Common myeloid progenitor, CD34-positive (primary cell): ENCODE data around the gene GRM4.

ENCODE experiments used
- CTCF ChIA-PET: fragments of 350-600 bp; sonication (Branson Sonifier 250); formaldehyde crosslinking; loops from one replicate; lab custom pipeline; 2021; ENCODE audit warnings: antibody characterized with exemption; lab: Charles Lee
- POLR2A ChIA-PET: fragments of 350-600 bp; sonication (Branson Sonifier 250); formaldehyde crosslinking; loops from one replicate; lab custom pipeline; 2021; ENCODE audit warnings: antibody characterized with exemption; lab: Charles Lee
- DNase-seq, 3 donors: peaks; one replicate each; pipeline versions ENCODE4 v3.0.0 to v3.0.0-alpha.2; 2013
- H3K27ac ChIP-seq, 2 experiments: 1 replicate in 1 of 2; 2 replicates in 1 of 2; pipeline ENCODE4 v1.7.0; 2013; ENCODE audit warnings: inconsistent platforms in 2 of 2, low read length in 2 of 2, mild to moderate bottlenecking in 2 of 2, low read depth in 1 of 2, moderate library complexity in 1 of 2; ENCODE audit not compliant: severe bottlenecking in 2 of 2, insufficient read depth in 1 of 2, poor library complexity in 1 of 2
- H3K27me3 ChIP-seq, 5 experiments: replicated peaks in 2 of 5; 1 replicate in 3 of 5; 2 replicates in 2 of 5; pipeline versions ENCODE4 v1.6.1 to v1.7.0; 2013; ENCODE audit warnings: low read length in 4 of 5, mild to moderate bottlenecking in 2 of 5, moderate library complexity in 2 of 5, inconsistent platforms in 1 of 5; ENCODE audit not compliant: insufficient read depth in 5 of 5, control insufficient read depth in 4 of 5
- H3K36me3 ChIP-seq, 4 experiments: 1 replicate in 2 of 4; 2 replicates in 2 of 4; pipeline versions ENCODE4 v1.6.1 to v1.7.0; 2013; ENCODE audit warnings: low read length in 3 of 4, control low read depth in 1 of 4, mild to moderate bottlenecking in 1 of 4; ENCODE audit not compliant: control insufficient read depth in 4 of 4, insufficient read depth in 4 of 4
- H3K4me1 ChIP-seq, 4 experiments: 1 replicate in 3 of 4; 2 replicates in 1 of 4; pipeline versions ENCODE4 v1.6.1 to v1.7.1; 2013; ENCODE audit warnings: low read length in 3 of 4, mild to moderate bottlenecking in 3 of 4, control low read depth in 1 of 4, inconsistent platforms in 1 of 4, moderate library complexity in 1 of 4; ENCODE audit not compliant: control insufficient read depth in 4 of 4, insufficient read depth in 4 of 4; ENCODE audit errors: control extremely low read depth in 1 of 4
- H3K4me3 ChIP-seq, 7 experiments: 1 replicate in 4 of 7; 2 replicates in 3 of 7; pipeline versions ENCODE4 v1.5.1 to v1.7.0; 2013; ENCODE audit warnings: mild to moderate bottlenecking in 7 of 7, low read length in 6 of 7, moderate library complexity in 6 of 7, inconsistent platforms in 2 of 7, low read depth in 2 of 7, control low read depth in 1 of 7; ENCODE audit not compliant: insufficient read depth in 4 of 7, control insufficient read depth in 1 of 7; ENCODE audit errors: extremely low read depth in 1 of 7
- H3K9me3 ChIP-seq, 5 experiments: 1 replicate in 4 of 5; 2 replicates in 1 of 5; pipeline versions ENCODE4 v1.6.1 to v1.7.1; 2013; ENCODE audit warnings: low read length in 4 of 5, mild to moderate bottlenecking in 2 of 5, inconsistent platforms in 1 of 5, low read depth in 1 of 5, moderate library complexity in 1 of 5; ENCODE audit not compliant: control insufficient read depth in 4 of 5, insufficient read depth in 2 of 5; ENCODE audit errors: control extremely low read depth in 1 of 5
- WGBS: methylation state at CpG from one replicate; pipeline ENCODE4 v1.1.5; 2013; ENCODE audit not compliant: insufficient coverage; 5-methylcytosine and 5-hydroxymethylcytosine counted together

The GRM4 gene

DNA sequence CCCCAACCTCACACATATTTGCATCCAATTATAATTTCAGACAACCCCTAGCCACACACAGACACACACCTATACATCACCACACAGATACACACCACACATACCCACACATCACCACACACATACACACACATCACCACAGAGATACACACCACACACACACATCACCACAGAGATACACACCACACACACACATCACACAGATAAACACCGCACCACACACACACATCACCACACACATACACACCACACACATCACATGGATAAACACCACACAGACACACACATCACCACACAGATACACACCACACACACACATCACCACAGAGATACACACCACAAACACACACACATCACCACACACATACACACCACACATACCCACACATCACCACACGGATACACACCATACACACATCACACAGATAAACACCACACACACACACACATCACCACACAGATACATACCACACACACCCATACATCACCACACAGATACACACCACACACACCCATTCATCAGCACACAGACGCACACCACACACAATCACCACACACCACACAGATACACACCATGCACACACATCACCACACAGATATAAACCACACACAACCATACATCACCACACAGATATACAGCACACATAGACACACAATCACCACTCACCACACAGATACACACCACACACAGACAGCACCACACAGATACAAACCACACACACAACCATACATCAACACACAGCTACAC, 74.6 kb downstream of the GRM4 start:
- H3K27ac ChIP-seq = no peak overlapping the region
- ChIA-PET POLR2A (no interaction called here), CTCF (interaction anchor here (1.0 to 5.7 kb wide), 2 partner anchors 18 to 300 kb away, joined by 3 to 29 read pairs; no protein-coding TSS in a partner anchor)
- WGBS = 90% methylated on average over 2 of the region's 3 CpGs
- H3K27me3 ChIP-seq = peaks cover 0 to 12% (median 0%) of the 10 kb centered on the region in 5 experiments
- H3K9me3 ChIP-seq = no peaks in the 10 kb centered on the region
- DNase-seq = peak in 1 of 3 donors; percentile 43
- no peaks in the 10 kb centered on the region for H3K4me1 ChIP-seq
- H3K4me3 ChIP-seq = no peak overlapping the region
- H3K36me3 ChIP-seq = no peaks in the 10 kb centered on the region

DNA sequence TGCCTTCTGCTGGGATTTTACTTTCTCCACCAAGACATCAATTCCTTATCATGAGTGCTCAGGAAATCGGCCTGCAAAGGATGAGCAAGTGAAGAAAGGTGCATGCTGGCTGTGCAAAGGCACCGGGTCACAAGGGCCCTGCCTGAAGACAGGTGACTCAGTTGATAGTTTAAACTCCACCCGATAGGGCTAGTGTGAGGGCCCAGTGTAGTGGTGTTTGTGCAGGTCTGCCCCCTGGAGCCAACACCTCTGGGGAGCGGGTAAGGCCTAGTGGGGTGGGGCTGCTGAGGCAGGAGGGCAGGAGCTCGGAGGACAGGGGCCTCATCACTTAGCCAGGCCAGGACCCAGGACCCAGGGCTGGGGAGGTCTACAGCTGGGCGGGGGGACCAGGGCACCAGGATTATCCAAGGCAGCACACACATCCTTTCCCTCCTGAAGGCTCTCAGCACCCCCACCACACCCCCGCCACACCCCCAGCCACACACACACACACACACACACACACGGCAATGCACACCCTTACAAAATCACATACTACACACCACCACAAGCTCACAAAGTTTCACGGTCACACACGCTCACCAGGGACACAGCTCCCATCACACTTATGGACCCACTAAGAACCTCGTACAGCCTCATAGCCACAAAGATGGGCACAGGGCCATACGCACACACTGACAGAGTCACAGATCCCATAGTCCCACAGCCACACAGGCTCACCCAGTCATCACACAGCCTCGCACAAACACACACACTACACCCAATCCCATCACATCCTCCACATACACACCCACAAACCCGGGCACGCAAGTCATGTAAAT, 75.4 kb downstream of the GRM4 start:
- H3K9me3 ChIP-seq = no peaks in the 10 kb centered on the region
- H3K27ac ChIP-seq = no peak overlapping the region
- ChIA-PET POLR2A (no interaction called here), CTCF (interaction anchor here (0.8 to 5.7 kb wide), 5 partner anchors 16 to 301 kb away, joined by 3 to 29 read pairs (median 3); no protein-coding TSS in a partner anchor)
- no peaks in the 10 kb centered on the region for H3K36me3 ChIP-seq
- peaks cover 0 to 17% (median 0%) of the 10 kb centered on the region in 5 experiments for H3K27me3 ChIP-seq
- 97% methylated on average over 9 of the region's 15 CpGs for WGBS
- no peaks in the 10 kb centered on the region for H3K4me1 ChIP-seq
- DNase-seq = peak; percentile 41 to 76 (median 43)
- H3K4me3 ChIP-seq = no peak overlapping the region

DNA sequence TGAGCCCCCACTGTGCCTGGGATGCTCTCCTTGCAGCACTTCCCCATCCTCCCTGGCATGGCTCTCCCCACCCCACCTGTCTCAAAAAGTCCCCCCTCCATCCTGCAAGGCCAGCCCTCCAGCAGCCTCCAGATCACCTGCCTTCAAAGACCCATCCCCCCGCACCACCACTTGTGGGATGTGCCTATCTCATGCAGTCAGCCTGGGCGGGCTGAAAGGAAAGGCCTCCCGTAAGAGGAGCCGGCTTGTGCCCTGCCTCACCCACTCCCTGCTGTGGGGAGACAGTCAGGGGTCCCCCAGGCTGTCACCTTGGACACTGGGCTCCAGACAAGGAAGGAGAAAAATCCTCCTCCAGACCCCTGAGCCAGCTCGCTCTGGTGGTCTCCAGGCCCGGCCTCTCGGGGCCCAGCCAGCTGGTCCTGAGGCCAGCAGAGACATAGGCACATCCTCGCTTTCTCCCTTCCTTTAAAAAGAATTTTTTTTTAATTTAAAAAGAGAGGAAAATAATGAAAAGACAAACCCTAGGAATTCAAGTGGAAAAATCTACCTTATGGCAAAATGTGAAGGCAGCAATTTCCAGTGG, 77.3 kb downstream of the GRM4 start:
- no peak for DNase-seq
- no peak overlapping the region for H3K27ac ChIP-seq
- 82% methylated on average over 3 of the region's 8 CpGs for WGBS
- H3K27me3 ChIP-seq = peaks cover 0 to 35% (median 0%) of the 10 kb centered on the region in 5 experiments
- ChIA-PET CTCF (interaction anchor here (0.8 to 5.7 kb wide), 5 partner anchors 7 to 33 kb away, joined by 3 to 29 read pairs (median 3); no protein-coding TSS in a partner anchor), POLR2A (interaction anchor here (0.6 kb wide), 1 partner anchor 103 kb away, joined by 4 read pairs; no protein-coding TSS in a partner anchor)
- no peaks in the 10 kb centered on the region for H3K36me3 ChIP-seq
- no peak overlapping the region for H3K4me3 ChIP-seq
- H3K9me3 ChIP-seq = no peaks in the 10 kb centered on the region
- H3K4me1 ChIP-seq = no peaks in the 10 kb centered on the region

DNA sequence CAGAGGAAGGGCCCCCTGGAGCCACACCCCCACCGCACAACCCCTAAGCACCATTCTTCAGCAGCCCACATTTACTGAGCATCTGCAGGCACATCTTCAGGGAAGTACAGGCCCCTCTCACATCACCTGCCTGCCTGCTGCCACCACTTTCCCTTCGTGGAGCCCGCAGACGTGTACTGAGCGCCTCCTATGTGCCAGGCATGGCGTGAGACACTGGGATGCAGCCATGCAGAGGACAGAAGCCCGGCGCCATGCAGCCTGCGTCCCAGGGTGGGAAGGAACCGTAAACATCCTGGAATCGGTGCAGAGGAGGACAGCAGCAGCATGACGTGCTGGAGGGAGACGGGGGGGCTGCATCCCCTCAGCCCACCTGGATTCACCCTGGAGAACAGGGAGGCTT, 78.1 kb downstream of the GRM4 start:
- no peak overlapping the region for H3K4me3 ChIP-seq
- H3K27ac ChIP-seq = no peak overlapping the region
- no peaks in the 10 kb centered on the region for H3K9me3 ChIP-seq
- POLR2A ChIA-PET = no interaction called here
- no peaks in the 10 kb centered on the region for H3K36me3 ChIP-seq
- CTCF ChIA-PET = interaction anchor here (0.8 to 5.7 kb wide), 4 partner anchors 8 to 34 kb away, joined by 3 to 29 read pairs (median 4); no protein-coding TSS in a partner anchor
- H3K27me3 ChIP-seq = peaks cover 0 to 40% (median 0%) of the 10 kb centered on the region in 5 experiments
- WGBS = 82% methylated on average over 11 of the region's 13 CpGs
- H3K4me1 ChIP-seq = no peaks in the 10 kb centered on the region
- DNase-seq = no peak

DNA sequence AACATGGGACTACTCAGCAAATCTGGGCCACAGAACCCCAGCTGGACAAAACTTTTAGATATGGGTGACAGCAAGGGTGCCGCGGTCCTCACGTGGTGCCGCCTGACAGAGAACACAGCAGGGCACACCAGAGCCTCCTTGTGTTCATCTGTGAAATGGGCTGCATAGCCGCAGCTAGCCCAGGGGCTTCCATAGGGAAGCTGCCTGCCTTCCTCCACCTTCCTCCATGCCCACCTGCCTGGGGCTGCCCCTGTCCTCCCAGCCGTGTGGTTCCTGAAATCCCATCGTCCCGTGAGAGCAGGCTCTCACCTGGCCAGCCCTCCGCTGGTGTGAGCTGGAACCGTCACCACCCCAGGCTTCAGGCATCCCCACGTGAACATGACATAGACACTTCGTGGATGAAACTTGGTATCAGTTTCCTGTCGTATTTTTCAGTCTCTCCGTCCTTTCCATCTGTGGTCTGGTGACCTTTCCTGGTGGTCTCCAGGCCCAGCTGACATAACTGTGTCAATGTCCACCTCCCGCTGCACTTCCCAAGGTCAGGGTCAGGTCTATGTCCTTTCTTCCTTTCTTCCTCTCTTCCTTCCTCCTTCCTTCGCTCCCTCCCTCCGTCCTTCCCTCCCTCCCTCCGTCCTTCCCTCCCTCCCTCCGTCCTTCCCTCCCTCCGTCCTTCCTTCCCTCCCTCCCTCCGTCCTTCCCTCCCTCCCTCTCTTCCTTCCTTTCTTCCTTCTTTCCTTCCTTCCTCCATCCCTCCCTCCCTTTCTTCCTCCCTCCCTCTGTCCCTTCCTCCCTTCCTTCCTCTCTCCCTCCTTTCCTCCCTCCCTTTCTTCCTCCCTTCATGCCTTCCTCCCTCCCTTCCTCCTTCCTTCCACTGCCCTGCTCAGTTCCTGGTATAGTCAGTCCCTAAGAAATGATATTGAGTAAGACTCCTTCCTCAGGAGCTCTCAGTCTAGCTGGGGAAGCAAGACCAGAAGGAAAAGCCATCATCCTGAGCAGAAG, 78.8 kb downstream of the GRM4 start:
- CTCF ChIA-PET = interaction anchor here (0.8 to 5.7 kb wide), 2 partner anchors 9 to 14 kb away, joined by 3 to 29 read pairs; no protein-coding TSS in a partner anchor
- WGBS = 60% methylated on average over 18 of the region's 21 CpGs
- H3K27ac ChIP-seq = no peak overlapping the region
- H3K27me3 ChIP-seq = peaks cover 0 to 42% (median 0%) of the 10 kb centered on the region in 5 experiments
- no peaks in the 10 kb centered on the region for H3K4me1 ChIP-seq
- H3K4me3 ChIP-seq = no peak overlapping the region
- no peaks in the 10 kb centered on the region for H3K9me3 ChIP-seq
- no peaks in the 10 kb centered on the region for H3K36me3 ChIP-seq
- POLR2A ChIA-PET = no interaction called here
- DNase-seq = no peak

DNA sequence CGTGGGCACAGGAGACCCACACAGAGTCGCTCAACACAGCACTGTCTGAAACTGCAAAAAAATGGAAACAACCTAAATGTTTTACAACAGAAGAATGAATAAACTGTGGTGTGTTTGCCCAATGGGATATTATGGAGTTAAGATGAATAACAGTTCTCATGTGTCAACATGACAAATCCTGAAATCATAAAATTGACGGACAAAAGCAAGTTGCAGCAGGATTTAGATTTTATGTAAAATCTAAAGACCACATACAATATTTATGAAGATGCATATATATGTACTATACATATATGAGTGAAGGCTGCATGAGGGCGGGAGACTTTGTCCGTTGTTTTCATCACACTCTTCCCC, 79.7 kb downstream of the GRM4 start:
- Histone ChIP-seq H3K27me3 (peaks cover 0 to 42% (median 0%) of the 10 kb centered on the region in 5 experiments), H3K4me3 (no peak overlapping the region), H3K4me1 (no peaks in the 10 kb centered on the region), H3K36me3 (no peaks in the 10 kb centered on the region), H3K27ac (no peak overlapping the region), H3K9me3 (no peaks in the 10 kb centered on the region)
- 87% methylated on average over 2 of the region's 5 CpGs for WGBS
- DNase-seq = no peak
- ChIA-PET POLR2A (no interaction called here), CTCF (interaction anchor here (5.7 kb wide), 1 partner anchor 13 kb away, joined by 29 read pairs; no protein-coding TSS in a partner anchor)
